ENCODE measurements around the gene SMC6.

- TF ChIP-seq CTCF (IDR thresholded peaks at IDR 0.05) (no peak), POLR2AphosphoS5 (IDR thresholded peaks at IDR 0.05) (no peak)
Observed at GRCh38 chr2:17709897-17710296, 43.7 kb downstream of the SMC6 start.

Data from breast epithelium (tissue), 3 donors.